ENCODE measurements around the gene FBXW9. TPM values are rescaled to one million over a fixed set of nuclear protein-coding genes. Genes with fewer than 3 reads are reported as not detected.

FBXW9 gene
- total and polyA plus RNA-seq, 2 of the 13 experiments (the other 11 are each of a cell fraction or from before 2014, with no cell fraction given): 5.7 to 6.1 TPM

DNA sequence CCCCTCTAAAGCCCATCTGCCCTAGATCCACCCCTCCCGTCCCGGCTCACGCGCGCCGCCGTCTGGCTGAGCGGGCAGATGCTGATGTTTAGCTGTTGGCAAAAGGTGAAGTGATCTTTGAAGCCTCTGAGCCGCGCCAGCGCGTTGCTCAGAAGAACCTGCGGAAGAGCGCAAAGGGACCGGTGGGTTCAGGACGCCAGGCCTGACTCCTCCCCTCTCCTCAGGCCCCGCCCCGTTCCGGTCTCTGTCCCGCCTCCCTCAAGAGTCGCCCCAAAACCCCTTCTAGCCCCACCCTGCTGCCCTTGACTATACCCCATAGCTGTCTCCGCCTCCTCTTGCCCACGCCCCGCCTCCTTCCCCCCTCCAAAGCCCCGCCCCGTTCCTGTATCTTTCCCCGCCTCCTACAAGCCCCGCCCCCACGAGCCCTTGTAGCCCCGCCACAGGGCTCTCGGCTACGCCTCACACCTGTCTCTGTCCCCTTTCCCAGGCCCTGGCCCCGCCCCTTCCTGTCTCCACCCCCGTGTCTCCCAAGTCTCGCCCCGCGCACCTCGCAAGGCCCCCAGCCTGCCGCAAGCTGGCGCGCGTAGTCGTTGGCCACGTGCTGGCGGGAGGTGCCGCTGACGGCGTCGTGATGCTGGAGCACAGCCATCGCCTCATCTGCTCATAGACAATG lies 39.4 kb downstream of the FBXW9 start:
- CTCF ChIA-PET (ENCODE audit: low intra/inter-chr PET ratio, low total read pairs): no interaction called here
- H3K79me2 ChIP-seq (ENCODE audit: insufficient read depth, low read length): no peaks in the 10 kb centered on the region
- H3K4me2 ChIP-seq (ENCODE audit: low read depth, low read length): no peak overlapping the region
- 97% methylated on average over 50 of the region's 50 CpGs for WGBS (ENCODE audit: low lambda C conversion rate)
- H4K20me1 ChIP-seq (ENCODE audit: insufficient read depth, low read length): no peaks in the 10 kb centered on the region
- H3K4me1 ChIP-seq (ENCODE audit: insufficient read depth, low read length): no peaks in the 10 kb centered on the region
- no peak overlapping the region for H3K27ac ChIP-seq (ENCODE audit: extremely low read length, insufficient read depth, low read length)
- ATAC-seq: no peak
- peaks cover 0 to 18% of the 10 kb centered on the region in 2 experiments; a peak in 4 of 5 replicates for H3K36me3 ChIP-seq (replicated peaks in 1 of 2; ENCODE audit: control insufficient read depth in 1 of 2, insufficient read depth in 2 of 2, low read length in 2 of 2)
- in situ Hi-C loops (cut with HindIII; ENCODE audit: extremely low pct_ligation_motif_present, low pct_unique_long_range_greater_than_20kb) (no loop called here), intact Hi-C loops (cut with micrococcal nuclease; ENCODE audit: unreplicated experiment) (no loop called here)
- no TSS peak for BruUV-seq (replicated peaks)
- no peak overlapping the region for H2AFZ ChIP-seq (ENCODE audit: low read length)
- no peak for TF ChIP-seq ZNF556 (CRISPR knock-in tag; IDR thresholded peaks at IDR 0.05; ENCODE audit: borderline replicate concordance)
- TF ChIP-seq, protein P1, sequence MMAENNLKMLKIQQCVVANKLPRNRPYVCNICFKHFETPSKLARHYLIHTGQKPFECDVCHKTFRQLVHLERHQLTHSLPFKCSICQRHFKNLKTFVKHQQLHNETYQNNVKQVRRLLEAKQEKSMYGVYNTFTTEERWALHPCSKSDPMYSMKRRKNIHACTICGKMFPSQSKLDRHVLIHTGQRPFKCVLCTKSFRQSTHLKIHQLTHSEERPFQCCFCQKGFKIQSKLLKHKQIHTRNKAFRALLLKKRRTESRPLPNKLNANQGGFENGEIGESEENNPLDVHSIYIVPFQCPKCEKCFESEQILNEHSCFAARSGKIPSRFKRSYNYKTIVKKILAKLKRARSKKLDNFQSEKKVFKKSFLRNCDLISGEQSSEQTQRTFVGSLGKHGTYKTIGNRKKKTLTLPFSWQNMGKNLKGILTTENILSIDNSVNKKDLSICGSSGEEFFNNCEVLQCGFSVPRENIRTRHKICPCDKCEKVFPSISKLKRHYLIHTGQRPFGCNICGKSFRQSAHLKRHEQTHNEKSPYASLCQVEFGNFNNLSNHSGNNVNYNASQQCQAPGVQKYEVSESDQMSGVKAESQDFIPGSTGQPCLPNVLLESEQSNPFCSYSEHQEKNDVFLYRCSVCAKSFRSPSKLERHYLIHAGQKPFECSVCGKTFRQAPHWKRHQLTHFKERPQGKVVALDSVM (CRISPR knock-in tag; IDR thresholded peaks at IDR 0.05): no peak
- no peak for TF ChIP-seq ZNF441 (CRISPR knock-in tag; IDR thresholded peaks at IDR 0.05; ENCODE audit: borderline replicate concordance)
- no peak for TF ChIP-seq ZNF430 (CRISPR knock-in tag; IDR thresholded peaks at IDR 0.05)
- no peak for TF ChIP-seq SIN3B (IDR thresholded peaks at IDR 0.05; ENCODE audit: low read length)
- TF ChIP-seq ZNF121 (CRISPR knock-in tag; IDR thresholded peaks at IDR 0.05): no peak
- no peak for TF ChIP-seq ERF (CRISPR knock-in tag; IDR thresholded peaks at IDR 0.05)
- TF ChIP-seq ZNF20 (CRISPR knock-in tag; IDR thresholded peaks at IDR 0.05): no peak
- no peak for TF ChIP-seq MAFK (conservative IDR thresholded peaks at IDR 0.05 in 1 of 2, IDR thresholded peaks at IDR 0.05 in 1 of 2; ENCODE audit: low read length in 2 of 2)
- TF ChIP-seq ZNF674 (CRISPR knock-in tag; IDR thresholded peaks at IDR 0.05; ENCODE audit: low read depth): no peak
- no peak for TF ChIP-seq NR2F6 (IDR thresholded peaks at IDR 0.05)
- TF ChIP-seq NR2F6 (CRISPR knock-in tag; IDR thresholded peaks at IDR 0.05): no peak
- DNase-seq (ENCODE audit: low spot score): no peak
- H3K9me3 ChIP-seq (ENCODE audit: low read length): no peaks in the 10 kb centered on the region
- no peak overlapping the region for H3K4me3 ChIP-seq (replicated peaks in 1 of 3; ENCODE audit: insufficient read depth in 1 of 3, low read depth in 2 of 3, low read length in 3 of 3)
- POLR2A ChIA-PET: no interaction called here
- no peaks in the 10 kb centered on the region for H3K27me3 ChIP-seq (ENCODE audit: control insufficient read depth in 1 of 2, insufficient read depth in 2 of 2, low read length in 2 of 2)
- no peak for FAIRE-seq
- no peak overlapping the region for H3K9ac ChIP-seq (ENCODE audit: insufficient read depth, low read depth, low read length)
